Measurements from ENCODE around the gene NFIC.
A peak's percentile ranks its signal among the peaks of the same experiment; 100 is the strongest.

Gene NFIC

DNA sequence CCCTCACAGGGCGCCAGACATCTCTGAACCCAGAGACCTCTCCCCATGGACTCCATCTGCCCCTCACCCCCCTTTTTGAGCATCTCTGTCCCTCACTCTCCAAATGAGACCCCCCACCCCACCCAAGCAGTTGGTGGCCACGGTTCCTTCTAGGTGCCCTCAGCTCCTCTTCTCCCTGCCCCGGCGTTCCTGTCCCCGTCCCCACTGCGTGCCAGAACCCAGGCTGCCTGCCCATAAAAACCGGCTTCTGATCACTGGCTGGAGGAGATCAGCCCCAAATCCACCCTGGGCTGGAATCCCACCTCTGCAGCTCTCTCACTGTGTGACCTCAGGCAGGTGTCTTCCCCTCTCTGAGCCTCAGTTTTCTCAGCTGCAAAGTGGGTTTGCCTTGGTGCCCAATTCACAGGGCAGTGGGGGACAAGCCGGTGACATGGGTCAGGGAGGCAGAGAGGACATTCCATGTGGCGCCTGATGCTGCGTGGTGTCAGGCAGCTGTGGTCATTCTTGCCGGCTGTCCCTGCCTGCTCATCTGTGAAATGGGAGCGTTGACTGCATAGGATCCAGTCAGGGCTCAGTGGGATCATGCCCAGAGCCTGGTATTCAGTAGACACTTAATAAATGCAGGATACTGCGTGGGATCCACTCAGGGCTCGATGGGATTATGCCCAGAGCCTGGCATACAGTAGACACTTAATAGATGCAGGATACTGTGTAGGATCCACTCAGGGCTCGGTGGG lies 88.4 kb downstream of the NFIC start:
- in situ Hi-C loops (cut with HindIII; ENCODE audit: low pct_ligation_motif_present, low pct_unique_long_range_greater_than_20kb, low sequenced_read_pairs), result no loop called here
- DNase-seq, result no peak

DNA sequence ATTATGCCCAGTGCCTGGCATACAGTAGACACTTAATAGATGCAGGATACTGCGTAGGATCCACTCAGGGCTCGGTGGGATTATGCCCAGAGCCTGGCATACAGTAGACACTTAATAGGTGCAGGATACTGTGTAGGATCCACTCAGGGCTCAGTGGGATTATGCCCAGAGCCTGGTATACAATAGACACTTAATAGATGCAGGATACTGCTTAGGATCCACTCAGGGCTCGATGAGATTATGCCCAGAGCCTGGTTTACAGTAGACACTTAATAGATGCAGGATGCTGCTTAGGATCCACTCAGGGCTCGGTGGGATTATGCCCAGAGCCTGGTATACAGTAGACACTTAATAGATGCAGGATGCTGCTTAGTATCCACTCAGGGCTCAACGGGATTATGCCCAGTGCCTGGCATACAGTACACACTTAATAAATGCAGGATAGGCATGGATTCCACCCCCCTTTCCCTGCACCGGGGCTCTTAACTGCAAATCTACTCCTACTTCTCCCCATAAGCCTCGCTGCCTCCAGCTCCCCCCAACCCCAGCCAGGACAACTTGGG lies 89.1 kb downstream of the NFIC start:
- no peak for DNase-seq
- in situ Hi-C loops (cut with HindIII; ENCODE audit: low pct_ligation_motif_present, low pct_unique_long_range_greater_than_20kb, low sequenced_read_pairs), result no loop called here

DNA sequence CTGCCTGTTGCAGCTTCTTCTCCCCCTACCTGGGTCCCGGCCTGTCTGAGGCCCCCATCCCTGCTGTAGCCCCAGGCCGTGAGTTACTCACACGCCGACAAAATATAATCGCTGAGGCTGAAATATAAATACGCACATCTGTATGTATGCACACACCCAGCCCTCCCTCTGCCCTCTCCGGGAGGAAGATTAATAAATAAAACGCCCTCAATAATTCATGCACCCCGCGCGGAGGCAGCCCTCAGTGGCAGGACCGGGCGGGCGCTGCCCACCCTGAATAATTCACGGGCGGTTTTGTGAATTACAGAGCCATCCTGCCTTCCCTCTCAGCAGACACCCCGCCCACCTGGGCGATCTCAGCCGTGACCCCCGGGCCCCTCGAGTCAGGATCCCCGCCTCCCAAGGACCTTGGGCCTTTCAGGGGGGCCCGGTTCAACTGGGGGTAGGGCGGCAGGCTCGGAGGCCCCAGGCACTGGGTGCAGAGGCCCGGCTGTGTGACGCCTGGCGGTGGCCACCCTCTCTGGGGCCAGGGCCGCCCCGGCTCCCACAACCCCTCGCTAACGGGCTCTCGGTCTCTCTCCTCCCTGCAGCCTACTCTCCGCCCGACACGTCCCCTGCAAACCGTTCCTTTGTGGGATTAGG lies 89.7 kb downstream of the NFIC start:
- no peak for DNase-seq
- in situ Hi-C loops (cut with HindIII; ENCODE audit: low pct_ligation_motif_present, low pct_unique_long_range_greater_than_20kb, low sequenced_read_pairs), result no loop called here

DNA sequence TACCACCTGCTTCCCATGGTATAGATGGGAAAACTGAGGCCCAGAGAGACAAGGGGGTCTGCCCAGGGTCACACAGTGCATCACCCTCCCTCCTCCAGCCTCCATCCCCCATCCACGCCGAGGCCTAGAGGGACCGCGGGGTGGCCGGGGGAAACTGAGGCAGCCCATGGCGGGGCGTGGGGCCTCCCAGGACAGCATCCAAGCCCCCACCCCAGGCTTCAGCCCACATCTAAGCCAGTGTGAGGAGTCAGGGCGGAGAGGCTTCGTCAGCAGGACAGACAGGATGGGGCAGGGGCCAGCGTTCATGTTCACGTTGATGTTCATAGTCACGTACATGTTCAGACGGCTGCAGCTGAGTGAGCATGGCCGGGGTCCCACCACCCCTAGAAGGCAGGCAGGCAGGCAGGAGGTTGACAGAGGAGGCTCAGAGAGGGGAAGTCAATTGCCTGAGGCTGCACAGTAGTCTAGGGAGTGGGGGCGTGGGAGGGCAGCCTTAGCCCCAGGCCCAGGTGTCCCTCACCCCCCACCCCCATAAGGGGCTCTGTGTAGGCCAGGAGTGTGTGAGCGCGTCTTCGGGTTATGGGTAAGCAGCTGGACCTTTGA lies 90.6 kb downstream of the NFIC start:
- no peak for DNase-seq
- in situ Hi-C loops (cut with HindIII; ENCODE audit: low pct_ligation_motif_present, low pct_unique_long_range_greater_than_20kb, low sequenced_read_pairs), result no loop called here

DNA sequence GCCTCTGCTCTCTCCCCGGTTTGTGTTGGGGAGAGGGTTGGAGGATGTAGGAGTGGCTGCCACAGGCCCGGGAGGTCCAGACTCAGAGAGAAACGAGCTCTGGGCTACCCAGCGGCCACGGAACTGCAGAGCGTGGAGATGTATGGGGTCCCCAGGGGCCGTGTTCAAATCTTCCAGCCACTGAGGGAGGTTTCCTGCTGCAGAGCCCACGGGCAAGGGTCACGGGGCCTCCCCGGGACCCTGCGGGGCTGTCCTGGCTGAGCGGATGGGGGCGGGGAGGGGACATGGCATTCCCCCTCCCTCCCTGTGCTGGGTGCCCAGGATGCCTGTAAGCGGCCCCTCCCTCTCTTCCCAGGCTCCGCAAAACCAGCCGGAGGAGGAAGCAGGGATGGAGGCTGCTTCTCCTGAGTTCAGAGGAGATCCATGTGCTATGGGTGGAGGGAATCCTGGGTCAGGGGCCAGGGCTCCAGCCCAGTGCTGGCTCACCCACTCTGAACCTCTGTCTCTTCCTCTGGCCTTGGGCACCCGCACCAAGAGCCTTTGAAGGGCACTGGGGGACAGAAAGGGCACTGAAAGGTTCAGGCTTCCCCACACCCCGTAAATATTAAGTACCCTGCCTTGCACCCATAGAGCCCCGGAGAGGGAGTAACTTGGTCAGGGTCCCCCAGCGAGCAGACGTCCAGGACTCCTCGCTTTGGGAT lies 91.3 kb downstream of the NFIC start:
- in situ Hi-C loops (cut with HindIII; ENCODE audit: low pct_ligation_motif_present, low pct_unique_long_range_greater_than_20kb, low sequenced_read_pairs), result no loop called here
- DNase-seq, result no peak

DNA sequence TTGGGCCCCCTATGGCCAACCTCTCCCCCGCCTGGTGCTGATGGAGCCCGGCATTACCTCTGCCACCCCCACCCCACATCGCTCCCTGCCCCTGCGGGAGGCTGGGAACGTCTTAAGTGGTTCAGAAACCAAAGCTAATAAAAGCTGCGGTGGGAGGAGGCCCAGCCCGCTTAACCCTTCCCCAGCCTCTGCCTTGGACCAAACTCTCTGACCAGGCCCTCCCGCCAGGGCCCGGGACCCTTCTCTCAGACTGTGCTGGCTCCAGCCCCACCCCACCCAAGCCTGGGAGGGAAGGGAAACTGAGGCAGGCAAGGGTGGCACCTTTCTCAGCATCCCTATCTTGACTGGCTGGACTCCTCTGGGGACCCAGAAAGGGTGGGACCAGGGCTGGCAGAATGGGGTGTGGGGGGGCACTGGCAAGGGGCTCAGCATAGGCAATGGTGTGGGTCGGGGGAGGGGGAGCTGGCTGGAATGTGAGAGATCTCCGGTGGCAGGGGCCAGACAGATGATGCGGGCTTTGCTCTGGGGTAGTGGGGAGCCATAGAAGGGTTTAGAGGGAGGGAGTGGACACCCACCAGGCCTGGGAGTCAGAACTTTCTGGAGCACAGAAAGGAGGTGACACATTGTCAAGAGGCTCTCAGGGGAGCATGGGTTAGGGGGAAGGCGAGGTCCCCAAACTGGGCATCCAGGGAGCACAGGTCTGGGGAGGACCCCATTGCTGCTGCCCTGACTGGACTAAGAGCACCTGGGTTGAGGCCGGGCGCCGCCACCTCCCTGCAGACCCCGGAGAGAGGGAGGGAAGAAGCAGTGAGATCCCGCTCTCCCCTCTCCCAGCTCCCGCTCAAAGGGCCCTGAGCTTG lies 92.1 kb downstream of the NFIC start:
- in situ Hi-C loops (cut with HindIII; ENCODE audit: low pct_ligation_motif_present, low pct_unique_long_range_greater_than_20kb, low sequenced_read_pairs), result no loop called here
- DNase-seq, result no peak

DNA sequence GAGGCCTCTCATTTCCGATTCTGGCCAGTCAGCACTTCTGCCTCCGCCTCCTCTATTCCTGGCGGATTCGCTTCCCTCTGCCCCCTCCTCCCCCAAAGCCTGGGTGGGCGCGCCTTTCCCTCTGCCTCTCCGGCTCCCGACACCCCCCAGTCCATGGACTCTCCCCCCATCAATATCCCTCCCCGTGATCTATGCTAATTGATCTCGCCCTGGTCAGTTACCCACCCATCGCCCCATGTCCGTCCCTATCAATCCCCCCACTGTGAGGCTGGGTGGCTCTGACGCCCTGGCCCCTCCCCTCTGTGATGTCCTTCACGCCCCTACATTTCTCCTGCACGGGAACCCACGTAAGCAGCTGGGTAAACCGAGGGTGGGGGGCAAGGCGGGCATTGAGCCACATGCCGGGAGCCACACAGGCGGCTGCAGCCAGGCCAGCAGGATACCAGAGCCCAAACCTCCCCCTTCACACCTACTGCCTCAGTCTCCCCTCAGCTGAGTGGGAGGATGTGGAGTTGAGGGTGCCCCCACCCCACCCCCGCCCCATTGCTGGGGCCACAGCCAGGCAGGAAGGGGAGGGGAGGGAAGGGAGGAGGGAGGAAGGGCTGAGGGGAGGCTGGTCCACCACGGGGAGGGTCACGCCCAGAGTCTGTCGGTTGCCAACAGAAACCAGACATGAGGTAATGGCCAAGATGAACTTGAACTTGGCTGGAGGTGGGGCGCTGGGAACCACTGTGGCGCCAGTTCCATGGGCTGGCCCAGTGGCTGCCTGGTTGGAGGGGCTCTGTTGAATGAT lies 92.9 kb downstream of the NFIC start:
- in situ Hi-C loops (cut with HindIII; ENCODE audit: low pct_ligation_motif_present, low pct_unique_long_range_greater_than_20kb, low sequenced_read_pairs), result no loop called here
- peak; percentile 58 for DNase-seq

DNA sequence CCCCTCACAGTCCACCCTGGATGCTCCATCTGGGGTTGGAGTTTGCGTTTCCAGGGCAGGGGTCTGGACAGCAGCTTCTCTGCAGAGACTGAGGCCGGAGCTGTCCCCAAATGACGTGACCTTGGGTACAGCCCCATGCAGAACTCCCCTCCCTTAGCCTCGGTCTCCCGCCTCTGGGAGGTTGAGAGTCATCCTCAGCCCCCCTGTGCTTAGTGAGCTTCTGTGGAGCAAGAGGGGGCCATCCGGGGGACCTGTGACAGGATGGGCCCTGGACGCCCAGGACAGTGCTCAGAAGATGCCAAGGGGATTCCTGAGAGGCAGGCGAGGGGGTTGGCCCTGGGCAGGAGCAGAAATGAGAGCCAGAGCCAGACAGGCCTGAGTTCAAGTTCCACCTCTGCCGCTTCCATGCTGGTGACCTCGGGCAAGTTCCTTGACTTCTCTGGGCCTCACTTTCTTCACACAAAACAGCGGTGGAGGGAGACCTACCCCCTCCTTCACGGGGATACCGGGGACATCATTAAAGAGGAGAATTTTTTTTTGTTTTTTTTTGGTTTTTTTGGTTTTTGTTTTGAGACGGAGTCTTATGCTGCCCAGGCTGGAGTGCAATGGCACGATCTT lies 93.7 kb downstream of the NFIC start:
- in situ Hi-C loops (cut with HindIII; ENCODE audit: low pct_ligation_motif_present, low pct_unique_long_range_greater_than_20kb, low sequenced_read_pairs), result no loop called here
- no peak for DNase-seq

DNA sequence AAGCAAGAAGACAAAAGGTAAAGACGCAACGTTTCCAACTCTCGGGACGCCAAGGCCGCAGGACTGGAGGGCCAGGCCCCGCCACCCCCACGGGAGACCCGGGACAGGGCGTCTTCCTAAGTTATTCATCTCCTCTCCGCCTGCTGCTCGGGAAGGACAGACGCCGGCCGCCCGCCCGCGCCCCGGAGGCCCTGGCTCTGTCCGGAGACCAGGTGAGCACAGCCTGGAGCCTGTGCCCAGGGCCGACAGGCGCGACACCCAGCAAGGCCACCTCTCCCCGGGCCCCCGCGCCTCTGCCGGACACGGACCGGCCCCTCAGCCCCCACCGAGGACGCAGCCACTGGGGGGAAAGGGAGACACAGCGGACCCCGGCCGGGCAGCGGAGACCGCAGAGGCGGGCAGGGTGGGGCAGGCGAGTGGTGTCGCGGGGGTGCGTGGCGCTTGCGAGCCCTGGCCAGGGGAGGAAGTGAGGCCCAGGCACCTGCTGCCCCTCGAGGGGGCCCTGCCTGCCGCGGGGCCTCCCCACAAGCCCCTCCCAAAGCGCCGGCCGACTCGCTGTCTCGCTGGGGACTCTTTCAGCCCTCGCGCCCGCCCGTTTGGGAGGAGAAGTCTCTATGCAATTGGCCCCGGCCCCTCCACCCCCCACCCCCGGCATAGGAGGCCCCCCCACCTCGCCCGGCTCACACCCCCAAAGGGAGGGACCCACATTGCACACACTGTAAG lies 96.8 kb downstream of the NFIC start:
- in situ Hi-C loops (cut with HindIII; ENCODE audit: low pct_ligation_motif_present, low pct_unique_long_range_greater_than_20kb, low sequenced_read_pairs), result no loop called here

DNA sequence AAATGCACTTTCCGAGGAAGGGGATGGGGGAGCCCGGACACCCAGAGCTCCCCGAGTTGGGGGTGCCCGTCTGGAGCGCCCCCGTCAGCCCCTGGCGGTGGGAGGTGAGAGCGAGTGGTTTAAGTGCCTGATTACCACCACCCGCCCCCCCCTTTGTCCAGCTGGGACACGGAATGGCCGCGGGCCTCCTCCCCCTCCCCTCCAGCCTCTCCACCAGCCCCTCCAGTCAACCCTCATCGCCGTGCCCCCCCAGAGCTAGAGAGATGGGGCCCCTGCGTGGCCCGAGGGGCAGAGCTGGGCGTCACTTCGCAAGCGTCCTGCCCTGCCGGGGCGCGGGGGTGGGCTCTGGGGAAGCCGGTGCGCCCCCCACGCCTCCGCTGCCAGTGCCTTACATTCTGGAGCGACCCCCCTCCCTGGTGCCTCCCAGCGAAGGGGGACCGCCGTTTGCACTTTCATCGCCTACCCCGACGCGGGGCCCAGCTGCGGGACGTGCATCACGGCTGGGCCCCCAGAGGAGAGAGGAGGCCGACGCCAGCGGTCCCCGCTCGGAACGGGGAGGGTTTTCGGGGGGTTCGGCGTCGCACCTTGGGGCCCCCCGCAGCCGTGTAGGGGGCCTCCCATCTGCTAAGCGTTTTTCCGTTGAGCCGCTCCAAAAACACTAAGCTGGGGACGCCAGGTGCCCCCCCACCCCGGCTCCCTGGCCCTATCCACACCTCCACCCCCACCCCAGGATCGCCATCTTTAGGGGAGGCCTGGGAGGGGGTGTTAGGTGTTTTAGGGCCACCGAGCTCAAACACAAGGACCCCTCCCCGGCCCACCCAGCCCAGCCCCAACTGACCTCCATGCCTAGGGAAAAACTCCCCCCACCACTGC lies 97.6 kb downstream of the NFIC start:
- in situ Hi-C loops (cut with HindIII; ENCODE audit: low pct_ligation_motif_present, low pct_unique_long_range_greater_than_20kb, low sequenced_read_pairs), result no loop called here
- DNase-seq, result no peak

More for the DNA sequence above, 96.8 kb downstream of the NFIC start:
- no peak for DNase-seq

DNA sequence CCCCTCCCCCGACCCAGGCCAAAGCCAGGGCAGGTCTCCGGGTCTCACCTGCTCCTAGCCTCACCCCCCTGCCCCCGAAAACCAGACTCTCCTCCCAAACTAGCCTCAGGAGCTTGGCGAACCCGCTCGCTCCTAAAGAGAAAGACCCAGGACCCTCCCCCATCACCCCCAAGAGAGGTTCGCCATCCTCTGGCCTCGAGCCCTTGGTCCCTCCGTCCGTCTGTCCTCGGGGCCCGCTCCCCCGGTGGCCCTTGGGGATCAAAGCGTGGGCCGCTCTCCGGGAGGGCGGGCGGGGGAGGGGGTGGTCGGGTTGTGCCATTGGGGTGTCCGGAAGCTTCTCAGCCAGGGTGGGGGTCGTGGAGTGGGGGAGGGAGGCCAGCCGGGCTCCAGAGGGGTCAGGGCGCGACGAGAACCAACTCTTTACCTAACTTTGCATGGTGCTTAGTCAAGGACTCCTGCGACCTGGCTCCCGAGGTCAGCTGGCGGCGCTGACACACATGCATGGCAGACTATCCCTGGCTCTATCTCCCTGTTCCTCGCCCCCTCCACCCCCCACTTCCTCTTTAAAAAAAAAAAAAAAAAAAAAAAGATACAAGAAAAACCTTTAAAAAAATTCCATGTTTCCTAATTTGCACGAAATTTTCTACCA lies 98.3 kb downstream of the NFIC start:
- DNase-seq, result no peak
- in situ Hi-C loops (cut with HindIII; ENCODE audit: low pct_ligation_motif_present, low pct_unique_long_range_greater_than_20kb, low sequenced_read_pairs), result no loop called here

DNA sequence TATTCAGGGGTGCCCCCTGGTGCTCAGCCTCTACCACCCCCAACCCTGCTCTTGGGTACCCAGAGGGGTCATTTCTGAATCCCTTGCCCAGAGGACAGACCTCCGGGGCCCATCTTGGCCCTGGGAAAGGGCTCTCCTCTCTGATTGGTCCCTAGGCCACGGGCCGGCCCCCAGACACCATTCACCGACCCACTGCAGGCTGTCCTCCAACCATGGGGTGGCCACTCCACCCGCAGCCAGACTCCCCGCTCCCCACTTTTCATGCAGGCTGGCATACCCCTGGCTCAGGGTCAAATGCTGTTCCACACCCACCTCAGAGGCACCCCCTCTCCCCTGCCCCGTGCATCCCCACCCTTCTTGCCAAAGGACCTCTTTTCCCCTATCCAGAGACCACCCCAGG lies 99.2 kb downstream of the NFIC start:
- no peak for DNase-seq
- in situ Hi-C loops (cut with HindIII; ENCODE audit: low pct_ligation_motif_present, low pct_unique_long_range_greater_than_20kb, low sequenced_read_pairs), result no loop called here

DNA sequence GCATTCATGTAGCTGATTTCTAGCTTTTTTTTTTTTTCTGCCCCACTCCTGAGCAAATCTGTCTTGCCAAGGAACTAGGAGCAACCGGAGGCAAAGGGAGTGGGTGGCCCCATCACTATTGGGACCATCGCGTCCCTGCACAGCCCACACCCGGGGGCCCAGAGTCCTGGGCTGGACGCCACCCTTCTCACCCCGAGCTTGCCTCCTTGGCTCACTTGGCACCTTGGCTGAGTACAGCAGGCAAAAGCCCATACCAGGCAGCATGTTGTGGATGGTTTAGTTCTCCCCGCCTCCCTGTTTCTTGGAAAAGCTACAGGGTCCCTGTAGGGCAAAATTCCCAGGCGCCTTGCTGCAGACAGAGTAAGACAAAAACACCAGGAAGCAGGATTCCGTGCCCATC lies 100.3 kb downstream of the NFIC start:
- in situ Hi-C loops (cut with HindIII; ENCODE audit: low pct_ligation_motif_present, low pct_unique_long_range_greater_than_20kb, low sequenced_read_pairs), result no loop called here
- no peak for DNase-seq

DNA sequence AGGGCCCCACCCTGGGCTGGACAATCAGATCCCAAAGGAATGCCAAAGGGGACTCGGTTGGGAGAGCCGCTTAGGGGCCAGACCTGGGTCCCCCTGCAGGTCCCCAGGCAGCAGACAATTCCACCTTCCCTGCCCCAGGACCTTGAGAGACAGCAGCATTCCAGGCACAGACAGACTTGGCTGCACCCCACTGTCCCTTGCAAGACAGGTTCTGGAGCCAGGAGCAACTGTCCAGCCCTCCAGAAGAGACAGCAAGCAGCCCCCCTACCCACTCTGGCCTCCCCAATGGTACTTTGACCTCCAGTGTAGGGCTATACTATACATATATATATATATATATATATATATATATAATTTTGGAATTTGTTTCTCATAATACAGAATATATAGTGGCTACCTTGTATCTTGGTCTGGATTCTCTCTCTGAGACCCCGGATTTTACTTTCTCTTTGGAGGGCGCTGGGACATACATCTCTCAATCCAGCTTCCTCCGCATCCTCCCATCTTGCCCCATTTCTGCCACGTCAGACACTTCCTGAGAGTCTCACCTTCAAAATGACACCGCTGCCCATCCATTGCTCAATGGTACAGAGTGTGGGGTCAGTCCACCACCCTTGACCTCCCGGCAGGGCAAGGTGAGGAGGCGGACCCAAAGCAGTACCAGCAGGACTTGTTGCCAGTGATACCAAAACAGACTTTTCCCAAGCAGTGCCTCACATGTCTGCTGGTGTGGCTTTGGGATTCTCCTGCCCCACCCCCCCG lies 101.2 kb downstream of the NFIC start:
- DNase-seq, result no peak
- in situ Hi-C loops (cut with HindIII; ENCODE audit: low pct_ligation_motif_present, low pct_unique_long_range_greater_than_20kb, low sequenced_read_pairs), result no loop called here

DNA sequence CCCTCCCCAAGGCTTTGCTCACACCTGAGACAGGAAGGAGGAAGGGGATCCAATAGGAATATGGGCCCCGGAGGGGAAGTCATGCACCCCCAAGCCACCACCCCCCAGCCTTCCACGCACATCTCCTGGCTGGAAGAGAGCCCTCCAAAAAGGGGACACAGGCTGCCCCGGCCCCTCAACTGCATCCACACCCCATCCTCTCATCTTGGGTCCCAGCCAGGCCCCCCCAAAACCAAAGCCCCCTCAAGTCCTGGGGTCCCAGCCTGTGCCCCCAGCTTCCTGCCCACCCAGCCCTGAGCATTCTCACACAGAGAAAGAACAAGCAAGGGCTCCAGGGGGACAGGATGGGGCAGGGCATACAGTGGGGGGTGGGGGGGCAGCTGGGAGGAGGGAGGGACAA lies 101.8 kb downstream of the NFIC start:
- DNase-seq, result no peak
- in situ Hi-C loops (cut with HindIII; ENCODE audit: low pct_ligation_motif_present, low pct_unique_long_range_greater_than_20kb, low sequenced_read_pairs), result no loop called here

Measured in ACHN (cell line).